ENCODE data around the gene S1PR5. TPM values are rescaled to one million over a fixed set of nuclear protein-coding genes. Genes with fewer than 3 reads are reported as not detected.
"Not testable (repeated sequence)": the region's sequence is repeated elsewhere in the genome, so short reads cannot be mapped to it uniquely, and the experiment has no call there.

Gene S1PR5
- total and polyA plus RNA-seq, 4 donors, result 0.17 to 0.56 (median 0.34) TPM

GRCh38 chr19:10543420-10544241 is 26.4 kb upstream of the S1PR5 start, which contains the start of gene ATG4D (continued):
- TF ChIP-seq GABPA (IDR thresholded peaks at IDR 0.05 in 1 of 2, conservative IDR thresholded peaks at IDR 0.05 in 1 of 2), result no peak
- no peak for TF ChIP-seq FOXA2 (IDR thresholded peaks at IDR 0.05)

GRCh38 chr19:10543059-10543419 is 25.8 kb upstream of the S1PR5 start:
- H3K9me3 ChIP-seq (ENCODE audit: control insufficient read depth in 4 of 4, low read length in 3 of 4), result no peaks in the 10 kb centered on the region
- no peak overlapping the region for H3K9ac ChIP-seq (ENCODE audit: low read depth in 1 of 2, low read length in 2 of 2)
- WGBS, result 52% methylated on average over 8 of the region's 8 CpGs
- H3K4me3 ChIP-seq (ENCODE audit: low read depth in 1 of 3, low read length in 3 of 3), result peak overlapping the region in 1 of 3 donors; percentile 99
- H3K27me3 ChIP-seq (ENCODE audit: control insufficient read depth in 4 of 4, insufficient read depth in 4 of 4, low read length in 3 of 4), result no peaks in the 10 kb centered on the region
- peaks cover 5 to 9% (median 7%) of the 10 kb centered on the region in 4 donors for H3K36me3 ChIP-seq (ENCODE audit: control insufficient read depth in 4 of 4, insufficient read depth in 3 of 4, low read depth in 1 of 4, low read length in 3 of 4)
- no peak for DNase-seq (ENCODE audit: low spot score)
- H3K4me1 ChIP-seq (ENCODE audit: control insufficient read depth in 4 of 4, insufficient read depth in 4 of 4, low read length in 3 of 4), result peaks cover 8 to 22% (median 14%) of the 10 kb centered on the region in 4 donors
- no peak overlapping the region for H3K27ac ChIP-seq (ENCODE audit: low read depth in 1 of 2, low read length in 2 of 2)
- TF ChIP-seq HNF4A (conservative IDR thresholded peaks at IDR 0.05) (no peak), RAD21 (IDR thresholded peaks at IDR 0.05) (no peak), FOXA1 (IDR thresholded peaks at IDR 0.05) (no peak), EGR1 (IDR thresholded peaks at IDR 0.05; ENCODE audit: low read depth in 2 of 2) (no peak), JUND (IDR thresholded peaks at IDR 0.05) (no peak), REST (IDR thresholded peaks at IDR 0.05) (no peak), ZBTB33 (IDR thresholded peaks at IDR 0.05) (no peak), FOXA2 (IDR thresholded peaks at IDR 0.05) (no peak), RXRA (IDR thresholded peaks at IDR 0.05) (no peak), CTCF (IDR thresholded peaks at IDR 0.05; ENCODE audit: low read depth, low read length, missing input control) (no peak), HNF4G (IDR thresholded peaks at IDR 0.05) (no peak), GABPA (IDR thresholded peaks at IDR 0.05 in 1 of 2, conservative IDR thresholded peaks at IDR 0.05 in 1 of 2) (no peak), MAX (IDR thresholded peaks at IDR 0.05) (no peak), SP1 (IDR thresholded peaks at IDR 0.05) (no peak), NR2F2 (IDR thresholded peaks at IDR 0.05) (no peak), TAF1 (conservative IDR thresholded peaks at IDR 0.05) (no peak), ATF3 (IDR thresholded peaks at IDR 0.05) (no peak), YY1 (IDR thresholded peaks at IDR 0.05) (no peak)

GRCh38 chr19:10539016-10539415 is 21.8 kb upstream of the S1PR5 start:
- DNase-seq (ENCODE audit: low spot score); H3K36me3 ChIP-seq (ENCODE audit: control insufficient read depth in 4 of 4, insufficient read depth in 3 of 4, low read depth in 1 of 4, low read length in 3 of 4); H3K27ac ChIP-seq (ENCODE audit: low read depth in 1 of 2, low read length in 2 of 2); H3K9me3 ChIP-seq (ENCODE audit: control insufficient read depth in 4 of 4, low read length in 3 of 4); H3K27me3 ChIP-seq (ENCODE audit: control insufficient read depth in 4 of 4, insufficient read depth in 4 of 4, low read length in 3 of 4); H3K4me1 ChIP-seq (ENCODE audit: control insufficient read depth in 4 of 4, insufficient read depth in 4 of 4, low read length in 3 of 4); H3K9ac ChIP-seq (ENCODE audit: low read depth in 1 of 2, low read length in 2 of 2); H3K4me3 ChIP-seq (ENCODE audit: low read depth in 1 of 3, low read length in 3 of 3): not testable (repeated sequence)
- WGBS, result 68% methylated on average over 9 of the region's 9 CpGs

Data from liver (tissue), 9 donors.